HG02870 (cell line): ENCODE measurements around the gene ANKRD10.
A peak's percentile ranks its signal among the peaks of the same experiment; 100 is the strongest.

Experiments used
- ATAC-seq: cut with Tn5 transposase; IDR thresholded peaks from one replicate; pipeline ENCODE4 v1.9.1; 2021; ENCODE audit warnings: mild to moderate bottlenecking, moderate library complexity; ENCODE audit not compliant: unreplicated experiment

Gene ANKRD10

GRCh38 chr13:110915874-110916206 is 971 bp upstream of the ANKRD10 start:
- ATAC-seq, result no peak

DNA sequence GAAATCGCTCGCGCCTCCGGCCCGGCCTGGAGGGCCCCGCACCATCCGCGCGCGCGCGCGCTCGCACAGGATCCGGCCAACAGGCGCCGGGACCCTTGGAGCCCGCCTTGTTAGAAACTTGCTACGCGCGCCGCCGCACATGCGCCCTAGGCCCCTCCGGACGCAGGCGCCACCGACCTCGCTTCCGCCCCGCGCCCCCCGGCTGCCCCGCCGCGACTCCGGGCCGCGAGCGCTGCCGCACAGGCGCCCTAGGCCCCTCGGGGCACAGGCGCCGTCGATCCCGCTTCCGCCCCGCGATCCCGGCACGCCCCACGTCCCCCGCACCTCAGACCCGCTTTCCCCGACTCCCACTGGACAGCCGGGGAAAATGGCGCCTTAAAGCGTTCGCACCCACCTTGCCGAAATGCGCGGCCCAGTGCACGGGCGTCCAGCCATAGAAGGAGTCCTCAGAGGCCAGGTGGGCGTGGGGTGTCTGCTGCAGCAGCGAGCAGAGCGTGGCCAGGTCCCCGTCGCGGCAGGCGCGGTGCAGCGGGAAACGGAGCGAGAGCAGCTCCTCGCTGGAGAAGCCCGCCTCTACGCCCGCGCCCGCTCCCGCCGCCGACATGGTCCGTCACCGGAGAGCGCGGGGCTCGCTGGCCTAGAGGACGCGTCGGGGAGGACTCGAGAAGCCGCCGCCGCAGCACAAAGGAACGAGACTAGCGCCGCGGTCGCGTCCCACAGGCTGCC is 375 bp downstream of the ANKRD10 start:
- peak; percentile 33 for ATAC-seq

DNA sequence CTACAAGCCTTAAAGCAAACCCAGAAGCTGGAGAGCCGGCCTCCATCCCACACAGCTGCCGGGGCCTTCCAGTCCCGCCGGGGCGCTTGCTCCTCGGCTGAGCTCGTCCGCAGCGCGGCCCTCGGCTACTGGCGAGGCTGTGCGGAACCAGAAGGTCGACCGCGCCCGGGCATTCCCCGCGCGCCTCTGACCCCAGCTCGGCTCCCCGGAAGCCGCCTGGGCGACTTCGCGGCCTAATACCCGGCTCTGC is 863 bp downstream of the ANKRD10 start:
- ATAC-seq, result no peak

GRCh38 chr13:110913322-110914080 is 1.4 kb downstream of the ANKRD10 start:
- ATAC-seq, result no peak

GRCh38 chr13:110912651-110913051 is 2.2 kb downstream of the ANKRD10 start:
- no peak for ATAC-seq

DNA sequence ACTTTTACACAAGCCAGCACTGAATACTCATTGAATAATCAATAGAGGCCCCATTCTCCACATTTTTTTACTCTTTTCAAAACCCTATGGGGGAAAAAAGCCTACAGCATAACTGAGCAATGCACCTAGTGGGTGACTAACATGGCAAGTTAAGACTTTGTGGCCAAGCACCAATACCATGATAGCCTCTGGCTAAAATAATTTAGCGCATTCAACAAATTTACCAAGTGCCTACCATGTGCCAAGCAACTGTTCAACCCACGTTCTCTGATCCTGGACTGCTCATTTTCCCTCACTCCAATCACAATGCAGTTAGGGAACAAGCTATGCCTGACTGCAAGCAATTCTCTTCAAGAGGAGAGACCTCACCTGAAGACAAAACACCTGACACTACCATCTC is 3.0 kb downstream of the ANKRD10 start:
- no peak for ATAC-seq

GRCh38 chr13:110910013-110910890 is 4.6 kb downstream of the ANKRD10 start:
- no peak for ATAC-seq

DNA sequence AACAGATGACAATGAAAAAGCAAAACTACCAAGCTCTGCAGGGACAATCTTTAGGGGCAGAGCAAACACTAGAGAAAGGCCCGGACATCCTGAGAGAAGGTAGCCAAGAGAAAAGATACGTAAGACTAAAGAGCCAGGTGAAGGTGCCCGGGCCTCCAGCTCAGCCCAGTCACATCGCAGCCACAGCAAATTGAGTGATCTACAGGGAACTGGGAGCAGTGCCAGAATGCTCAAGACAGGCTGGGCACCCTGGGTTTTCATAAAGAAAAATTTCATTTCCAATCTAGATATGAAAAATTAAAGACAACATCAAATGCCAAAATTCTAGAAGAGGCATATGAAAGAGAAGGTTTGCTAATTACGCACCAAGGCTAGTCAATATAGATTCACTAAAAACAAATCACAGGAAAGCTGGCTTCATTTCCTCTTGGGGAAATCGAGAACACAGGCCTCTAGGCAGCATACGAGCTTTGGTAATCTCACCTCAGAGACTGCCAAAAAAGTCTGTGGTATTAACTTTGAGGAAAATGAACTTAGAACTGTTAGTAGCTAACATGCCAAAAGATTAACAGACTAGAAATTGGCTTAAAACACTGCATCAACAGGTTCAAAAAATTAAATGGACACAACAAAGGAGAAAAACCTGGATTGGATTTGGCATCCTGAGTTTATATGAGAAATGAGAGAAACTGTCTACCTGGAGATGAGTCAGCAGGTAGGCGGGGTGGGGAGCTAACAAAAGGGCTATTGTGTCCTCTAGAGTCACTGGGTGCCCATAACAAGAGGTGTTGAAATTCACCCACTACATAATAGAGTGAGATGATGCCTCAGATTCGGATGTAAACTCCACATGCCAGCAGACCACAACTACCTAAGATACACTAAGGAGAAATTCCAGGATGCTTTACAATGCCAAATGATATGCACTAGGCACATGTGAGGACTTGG is 6.6 kb downstream of the ANKRD10 start:
- ATAC-seq, result no peak

GRCh38 chr13:110907301-110907700 is 7.6 kb downstream of the ANKRD10 start:
- no peak for ATAC-seq

GRCh38 chr13:110904748-110905147 is 10.1 kb downstream of the ANKRD10 start:
- ATAC-seq, result no peak

DNA sequence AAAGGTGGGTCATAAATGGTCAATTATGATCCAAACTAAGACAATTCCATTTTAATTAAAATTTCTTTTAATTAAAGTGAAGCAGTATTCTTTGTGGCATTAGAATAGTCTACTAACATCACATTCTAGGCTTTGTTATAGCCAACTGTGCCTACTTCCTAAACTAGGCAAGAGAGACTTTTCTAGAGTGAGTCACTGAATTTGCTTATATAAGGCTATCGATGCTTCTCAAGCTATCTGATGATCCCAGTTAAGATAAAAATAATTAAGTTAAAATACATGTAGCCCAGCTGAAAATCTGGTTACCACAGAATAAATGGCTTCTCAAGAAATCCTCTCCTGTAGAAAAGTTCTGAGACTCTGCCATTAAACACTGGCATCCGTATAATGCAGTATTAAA is 12.5 kb downstream of the ANKRD10 start:
- ATAC-seq, result no peak

- no peak for ATAC-seq
Observed at GRCh38 chr13:110897521-110897920, 17.3 kb downstream of the ANKRD10 start.

DNA sequence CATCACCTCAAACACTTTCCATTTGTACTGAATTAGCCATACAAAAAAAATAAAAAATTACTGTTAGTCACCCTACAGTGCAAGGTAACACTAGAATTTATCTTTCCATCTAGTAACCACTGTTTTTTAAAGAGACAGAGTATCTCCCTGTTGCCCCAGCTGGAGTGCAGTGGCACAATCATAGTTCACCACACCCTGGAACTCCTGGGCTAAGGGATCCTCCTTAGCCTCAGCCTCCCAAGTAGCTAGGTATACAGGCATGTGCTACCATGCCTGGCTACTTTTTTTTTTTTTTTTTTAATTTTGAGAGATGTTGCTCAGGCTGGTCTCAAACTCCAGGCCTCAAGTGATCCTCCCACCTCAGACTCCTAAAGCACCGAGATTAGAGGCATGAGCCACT is 17.9 kb downstream of the ANKRD10 start:
- no peak for ATAC-seq

DNA sequence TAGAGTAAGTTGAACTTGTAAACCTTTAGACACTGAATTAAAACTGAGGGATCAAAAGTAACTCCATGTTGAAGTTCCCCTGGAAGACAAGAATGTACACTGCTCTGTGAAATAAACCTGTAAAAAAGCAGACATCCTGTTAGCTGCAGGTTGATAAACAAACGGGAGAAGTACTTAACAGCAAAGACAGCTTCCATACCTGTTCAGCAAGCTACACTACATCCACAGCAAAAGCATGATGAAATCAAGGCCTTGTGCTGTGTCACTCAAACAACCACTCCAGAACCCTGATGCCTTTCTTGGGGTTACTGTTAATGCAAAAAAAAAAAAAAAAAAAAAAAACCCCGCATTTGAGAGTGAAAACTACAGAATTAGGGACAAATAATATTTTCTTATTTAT is 20.8 kb downstream of the ANKRD10 start:
- ATAC-seq, result no peak

DNA sequence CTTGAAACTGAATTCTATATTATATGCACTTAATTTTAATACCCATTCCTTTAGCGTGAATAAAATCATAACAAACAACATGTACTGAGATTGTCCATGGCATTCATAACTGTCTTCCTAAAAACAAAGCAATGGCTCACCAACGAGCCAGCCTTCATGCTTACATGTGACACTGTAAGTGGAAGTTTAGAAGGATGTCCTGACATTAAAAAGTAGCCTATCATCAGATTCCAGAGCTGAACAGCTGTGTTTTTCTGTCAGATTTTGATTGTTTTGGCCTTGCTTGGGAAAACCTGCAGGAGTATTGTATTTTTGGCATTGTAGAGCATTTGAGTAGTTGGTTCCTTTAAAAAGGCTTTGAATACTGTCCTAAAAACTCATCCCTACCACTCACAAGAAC is 21.3 kb downstream of the ANKRD10 start:
- no peak for ATAC-seq

- no peak for ATAC-seq
Observed at GRCh38 chr13:110890279-110891165, 24.3 kb downstream of the ANKRD10 start.

GRCh38 chr13:110888390-110888789 is 26.5 kb downstream of the ANKRD10 start:
- no peak for ATAC-seq

DNA sequence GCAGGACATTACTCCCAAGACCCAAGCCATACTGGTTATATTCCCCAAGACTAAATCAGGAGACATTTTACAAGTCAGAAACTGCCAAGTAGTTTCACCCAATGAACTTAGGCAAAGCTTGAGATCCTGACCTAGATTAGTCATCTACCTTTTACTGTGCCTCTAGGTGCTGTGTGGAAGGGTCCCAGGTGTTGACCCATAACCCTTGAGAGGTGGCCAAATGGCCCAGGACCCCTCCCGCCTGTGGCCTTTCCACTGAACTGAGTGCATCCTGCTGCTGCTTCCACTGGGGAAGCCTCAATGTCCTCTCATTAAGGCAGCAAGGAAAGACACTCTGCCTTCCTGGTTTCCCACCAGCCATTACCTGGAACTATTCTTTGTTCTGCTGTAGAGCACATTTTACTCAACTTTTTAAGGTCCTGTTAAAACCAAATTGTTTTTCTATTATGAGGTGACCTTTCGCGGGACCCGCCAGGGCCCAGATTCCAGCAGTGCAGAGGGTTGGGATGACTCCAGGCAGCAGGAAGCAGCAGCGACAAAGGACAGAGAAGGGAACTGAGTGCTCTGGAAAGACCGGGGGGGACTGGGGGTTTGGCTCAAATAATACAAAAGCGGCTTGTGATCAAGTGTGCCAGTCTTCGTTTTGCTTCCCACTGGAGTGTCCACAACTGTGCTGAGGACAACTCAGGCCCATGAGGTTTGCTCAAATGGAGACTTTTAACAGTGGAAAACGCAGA is 27.1 kb downstream of the ANKRD10 start:
- no peak for ATAC-seq
